Neutrophil (primary cell): Measurements from ENCODE around the gene SLC16A1.

Source experiments
- H3K27ac ChIP-seq: fragments of 200-600 bp; sonication (generic); 2 replicates; pipeline ENCODE4 v1.5.1; 2016; ENCODE audit warnings: mild to moderate bottlenecking, moderate library complexity
- H3K27me3 ChIP-seq: fragments of 200-600 bp; sonication (generic); 2 replicates; pipeline ENCODE4 v1.6.0; 2016; ENCODE audit warnings: mild to moderate bottlenecking
- H3K36me3 ChIP-seq: fragments of 200-600 bp; sonication (generic); 2 replicates; pipeline ENCODE4 v1.5.1; 2017
- H3K4me1 ChIP-seq, 2 experiments: fragments of 200-600 bp in 1 of 2; sonication (generic) in 1 of 2; 1 replicate in 1 of 2; 2 replicates in 1 of 2; pipeline versions ENCODE4 v1.5.1 to v1.6.1; 2013 to 2016; ENCODE audit warnings: low read depth in 1 of 2, low read length in 1 of 2, mild to moderate bottlenecking in 1 of 2, moderate library complexity in 1 of 2; ENCODE audit not compliant: control insufficient read depth in 1 of 2, insufficient read depth in 1 of 2
- H3K4me3 ChIP-seq, 2 experiments: fragments of 200-600 bp in 1 of 2; sonication (generic) in 1 of 2; 1 replicate in 1 of 2; 2 replicates in 1 of 2; pipeline ENCODE4 v1.5.1; 2013 to 2016; ENCODE audit warnings: low read depth in 1 of 2, low read length in 1 of 2, mild to moderate bottlenecking in 1 of 2, moderate library complexity in 1 of 2
- H3K9me3 ChIP-seq: fragments of 200-600 bp; sonication (generic); 2 replicates; pipeline ENCODE4 v1.5.1; 2016
- CTCF ChIP-seq: fragments of 200-600 bp; sonication (generic); IDR thresholded peaks from 2 replicates; pipeline ENCODE4 v1.5.1; 2016; ENCODE audit warnings: antibody characterized with exemption

The SLC16A1 gene

GRCh38 chr1:112872551-112872962 is 83.4 kb downstream of the SLC16A1 start:
- no peaks in the 10 kb centered on the region for H3K4me1 ChIP-seq
- H3K27me3 ChIP-seq = peaks cover 27% of the 10 kb centered on the region
- H3K9me3 ChIP-seq = no peaks in the 10 kb centered on the region
- no peak overlapping the region for H3K27ac ChIP-seq
- no peaks in the 10 kb centered on the region for H3K36me3 ChIP-seq
- TF ChIP-seq CTCF = no peak
- no peak overlapping the region for H3K4me3 ChIP-seq

GRCh38 chr1:112870887-112871646 is 84.9 kb downstream of the SLC16A1 start:
- peaks cover 19% of the 10 kb centered on the region for H3K27me3 ChIP-seq

GRCh38 chr1:112869895-112870294 is 86.1 kb downstream of the SLC16A1 start:
- TF ChIP-seq CTCF = no peak
- H3K36me3 ChIP-seq = no peaks in the 10 kb centered on the region

More at GRCh38 chr1:112870887-112871646, 84.9 kb downstream of the SLC16A1 start:
- no peaks in the 10 kb centered on the region for H3K36me3 ChIP-seq
- no peak for TF ChIP-seq CTCF
- no peaks in the 10 kb centered on the region for H3K9me3 ChIP-seq
- no peak overlapping the region for H3K4me3 ChIP-seq
- H3K4me1 ChIP-seq = no peaks in the 10 kb centered on the region
- no peak overlapping the region for H3K27ac ChIP-seq

GRCh38 chr1:112868191-112868590 is 87.8 kb downstream of the SLC16A1 start:
- no peak overlapping the region for H3K27ac ChIP-seq
- no peaks in the 10 kb centered on the region for H3K9me3 ChIP-seq
- no peaks in the 10 kb centered on the region for H3K36me3 ChIP-seq
- TF ChIP-seq CTCF = no peak
- H3K4me3 ChIP-seq = no peak overlapping the region
- H3K27me3 ChIP-seq = peaks cover 11% of the 10 kb centered on the region
- no peaks in the 10 kb centered on the region for H3K4me1 ChIP-seq

More at GRCh38 chr1:112869895-112870294, 86.1 kb downstream of the SLC16A1 start:
- Histone ChIP-seq H3K9me3 (no peaks in the 10 kb centered on the region), H3K4me1 (no peaks in the 10 kb centered on the region), H3K27ac (no peak overlapping the region), H3K27me3 (peaks cover 19% of the 10 kb centered on the region), H3K4me3 (no peak overlapping the region)

- TF ChIP-seq CTCF = no peak
- Histone ChIP-seq H3K9me3 (no peaks in the 10 kb centered on the region), H3K4me1 (no peaks in the 10 kb centered on the region), H3K27me3 (no peaks in the 10 kb centered on the region), H3K4me3 (no peak overlapping the region), H3K27ac (no peak overlapping the region), H3K36me3 (no peaks in the 10 kb centered on the region)
These were observed 89.0 kb downstream of the SLC16A1 start for GRCh38 chr1:112866981-112867380.
